NCI-H226 (cell line): ENCODE data around the gene BECN2.
"Not testable (repeated sequence)": the region's sequence is repeated elsewhere in the genome, so short reads cannot be mapped to it uniquely, and the experiment has no call there.

ENCODE experiments used
- DNase-seq: peaks from one replicate; pipeline ENCODE4 v3.0.0-alpha.2; 2015

BECN2 gene

DNA sequence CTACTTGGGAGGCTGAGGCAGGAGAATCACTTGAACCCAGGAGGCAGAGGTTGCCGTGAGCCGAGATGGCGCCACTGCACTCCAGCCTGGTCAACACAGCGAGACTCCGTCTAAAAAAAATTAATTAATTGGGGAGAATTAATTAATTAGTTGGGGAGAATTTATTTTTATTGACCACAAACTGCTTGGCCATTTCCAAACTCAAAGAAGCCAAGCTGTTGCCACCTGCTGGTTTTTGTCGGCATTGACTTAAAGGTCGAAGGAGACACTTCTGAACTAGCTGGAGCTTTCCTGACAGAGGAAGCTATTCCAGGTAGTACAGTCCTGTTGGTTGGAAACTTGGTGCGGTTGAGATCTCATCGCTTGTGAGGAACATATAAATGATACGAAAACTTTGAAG, 28.2 kb downstream of the BECN2 start:
- no peak for DNase-seq

DNA sequence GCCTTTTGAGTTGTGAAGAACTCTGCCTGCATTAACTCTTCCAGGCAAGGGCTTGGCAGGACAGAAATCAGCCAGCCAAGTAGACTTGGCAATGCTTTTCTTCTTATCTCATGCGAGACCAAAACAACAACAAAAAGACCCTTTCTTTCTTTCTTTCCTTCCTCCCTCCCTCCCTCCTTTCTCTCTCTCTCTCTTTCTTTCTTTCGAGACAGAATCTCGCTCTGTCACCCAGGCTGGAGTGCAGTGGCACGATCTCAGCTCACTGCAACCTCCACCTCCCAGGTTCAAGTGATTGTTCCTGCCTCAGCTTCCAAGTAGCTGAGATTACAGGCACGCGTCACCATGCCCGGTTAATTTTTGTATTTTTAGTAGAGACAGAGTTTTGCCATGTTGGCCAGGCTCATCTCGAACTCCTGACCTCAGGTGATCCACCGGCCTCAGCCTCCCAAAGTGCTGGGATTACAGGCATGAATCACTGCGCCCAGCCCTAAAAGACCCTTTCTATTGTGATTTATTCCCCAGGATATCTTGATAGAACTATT, 30.9 kb downstream of the BECN2 start:
- DNase-seq: not testable (repeated sequence)

DNA sequence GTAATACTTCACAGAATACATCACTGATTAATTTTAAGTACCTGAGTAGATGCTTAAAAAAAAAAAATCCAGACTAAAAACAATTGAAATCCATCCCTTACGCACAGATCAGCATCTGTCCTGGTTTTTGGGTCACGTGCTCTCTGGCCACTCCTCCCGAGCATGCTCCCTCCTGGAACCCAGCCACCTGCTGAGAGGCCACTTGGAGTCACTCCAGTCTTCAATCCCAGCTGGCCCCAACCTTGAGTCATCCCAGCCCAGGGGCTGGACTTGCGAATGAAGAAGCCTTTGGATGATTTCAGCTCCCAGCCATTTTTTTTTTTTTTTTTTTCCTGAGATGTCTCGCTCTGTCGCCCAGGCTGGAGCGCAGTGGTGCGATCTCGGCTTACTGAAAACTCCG, 32.5 kb downstream of the BECN2 start:
- peak; percentile 69 for DNase-seq

DNA sequence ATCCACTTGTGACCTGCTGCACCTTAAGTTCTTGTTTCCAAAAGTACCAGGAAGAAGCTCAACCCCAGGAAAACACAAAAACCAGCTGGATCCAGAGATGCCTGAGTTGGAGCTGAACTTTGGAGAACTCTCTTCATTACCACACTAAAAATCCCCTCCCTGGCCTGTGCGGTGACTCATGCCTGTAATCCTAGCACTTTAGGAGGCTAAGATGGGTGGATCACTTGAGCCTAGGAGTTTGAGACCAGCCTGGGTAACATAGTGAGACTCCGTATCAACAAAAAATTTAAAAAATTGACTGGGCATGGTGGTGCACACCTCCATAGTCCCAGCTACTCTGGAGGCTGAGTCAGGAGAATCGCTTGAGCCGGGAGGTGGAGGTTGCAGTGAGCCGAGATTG, 35.2 kb downstream of the BECN2 start:
- peak; percentile 21 for DNase-seq

DNA sequence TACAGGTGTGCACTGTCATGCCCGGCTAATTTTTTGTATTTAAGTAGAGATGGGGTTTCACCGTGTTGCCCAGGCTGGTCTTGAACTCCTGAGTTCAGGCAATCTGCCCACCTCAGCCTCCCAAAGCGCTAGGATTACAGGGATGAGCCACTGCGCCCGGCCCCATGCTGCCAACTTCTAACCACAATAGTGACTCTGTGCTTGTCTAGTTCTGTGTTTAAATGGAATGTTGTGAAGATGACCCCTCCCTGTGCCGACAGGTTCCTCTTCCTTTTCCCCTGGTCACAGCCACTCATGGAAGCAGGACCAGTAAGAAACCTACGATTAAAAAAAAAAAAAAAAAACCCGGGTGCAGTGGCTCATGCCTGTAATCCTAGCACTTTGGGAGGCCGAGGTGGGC, 36.6 kb downstream of the BECN2 start:
- no peak for DNase-seq

DNA sequence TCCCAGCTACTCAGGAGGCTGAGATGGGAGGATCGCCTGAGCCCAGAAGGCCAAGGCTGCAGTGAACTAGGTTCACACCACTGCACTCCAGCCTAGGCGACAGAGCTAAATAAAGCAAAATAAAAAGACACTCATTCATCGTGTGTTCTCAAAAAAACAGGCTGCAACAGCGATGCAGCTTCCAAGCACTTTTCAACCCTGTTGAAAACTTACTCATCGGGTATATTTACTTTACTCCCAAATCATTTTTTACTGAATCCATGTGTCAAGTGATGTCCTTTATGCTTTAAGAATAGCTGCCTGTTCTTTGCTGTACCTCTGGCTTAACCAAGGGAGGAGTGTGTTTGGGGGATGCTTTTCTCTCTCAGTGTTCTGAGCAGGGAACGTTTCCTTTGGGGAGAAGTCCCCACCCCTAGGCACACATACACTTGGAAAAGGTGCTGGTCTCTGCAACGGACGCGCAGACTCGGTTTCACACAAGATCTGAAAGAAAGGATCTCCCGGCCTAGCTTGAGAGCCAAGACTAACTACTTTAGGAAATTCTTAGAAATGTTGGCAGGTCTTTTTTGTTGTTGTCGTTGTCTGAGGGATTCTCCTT, 39.9 kb downstream of the BECN2 start:
- DNase-seq: no peak

DNA sequence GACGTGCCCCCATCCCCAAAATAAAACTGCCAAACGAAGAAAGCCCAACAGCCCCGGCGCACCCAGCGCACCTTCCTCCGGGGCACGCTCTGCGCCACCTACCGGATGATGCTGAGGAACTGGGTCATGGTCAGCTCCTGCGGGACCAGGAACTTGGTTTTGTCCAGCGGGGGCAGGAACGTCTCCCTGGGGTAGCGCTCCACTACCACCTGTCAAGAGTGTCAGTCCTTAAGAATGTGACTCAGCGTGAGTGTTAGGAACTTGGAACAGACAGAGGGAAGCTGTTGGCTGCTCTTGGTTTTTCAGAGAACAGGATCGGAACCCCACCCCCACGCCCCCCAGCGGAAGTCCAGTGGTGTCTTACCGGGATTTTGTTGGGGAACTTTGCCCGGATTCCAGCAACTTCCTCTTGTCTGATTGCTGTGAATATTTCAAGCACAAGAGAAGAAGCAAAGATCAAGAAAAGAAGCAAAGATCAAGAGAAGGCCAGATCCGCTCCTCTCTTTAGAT, 40.9 kb downstream of the BECN2 start:
- peak; percentile 66 for DNase-seq

DNA sequence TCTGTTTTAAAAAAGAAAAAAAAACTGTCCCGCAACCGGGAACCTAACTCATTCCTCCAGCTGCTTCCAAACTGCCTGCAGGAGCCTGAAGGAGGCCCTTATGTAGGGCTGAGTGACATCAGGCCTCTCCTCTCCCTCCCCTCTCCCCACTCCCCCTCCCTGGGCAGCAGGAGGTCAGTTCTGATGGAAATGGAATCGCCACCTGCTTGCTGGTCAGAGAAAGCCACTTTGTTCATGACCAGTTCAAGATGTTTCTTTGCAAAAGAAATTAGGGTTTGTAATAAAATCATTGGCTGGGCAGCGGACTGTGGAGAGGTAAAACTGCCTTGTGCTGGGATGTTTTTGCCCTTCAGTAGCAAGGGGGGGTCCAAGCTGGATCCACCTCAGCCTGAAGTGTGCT, 41.5 kb downstream of the BECN2 start, which contains the start of gene MAP1LC3C:
MAP1LC3C (minus strand) TSS at position 73 of the 400 bp plus-strand sequence. CDS start 90 bp downstream, outside the sequence.
- no peak for DNase-seq

DNA sequence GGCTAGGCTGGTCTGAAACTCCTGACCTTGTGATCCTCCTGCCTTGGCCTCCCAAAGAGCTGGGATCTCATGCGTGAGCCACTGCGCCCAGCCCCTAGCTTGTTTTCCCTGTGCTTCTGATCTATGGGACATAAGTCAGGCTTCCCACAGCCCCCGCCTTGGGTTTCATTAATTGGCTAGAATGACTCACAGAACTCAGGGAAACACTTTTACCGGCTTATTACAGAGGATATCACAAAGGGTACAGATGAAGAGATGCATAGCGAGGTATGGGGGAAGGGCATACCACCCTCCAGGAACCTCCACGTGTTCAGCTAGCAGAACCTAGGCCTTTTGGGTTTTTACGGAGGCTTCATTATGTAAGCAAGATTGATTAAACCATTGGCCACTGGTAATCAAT, 42.9 kb downstream of the BECN2 start:
- DNase-seq: no peak

DNA sequence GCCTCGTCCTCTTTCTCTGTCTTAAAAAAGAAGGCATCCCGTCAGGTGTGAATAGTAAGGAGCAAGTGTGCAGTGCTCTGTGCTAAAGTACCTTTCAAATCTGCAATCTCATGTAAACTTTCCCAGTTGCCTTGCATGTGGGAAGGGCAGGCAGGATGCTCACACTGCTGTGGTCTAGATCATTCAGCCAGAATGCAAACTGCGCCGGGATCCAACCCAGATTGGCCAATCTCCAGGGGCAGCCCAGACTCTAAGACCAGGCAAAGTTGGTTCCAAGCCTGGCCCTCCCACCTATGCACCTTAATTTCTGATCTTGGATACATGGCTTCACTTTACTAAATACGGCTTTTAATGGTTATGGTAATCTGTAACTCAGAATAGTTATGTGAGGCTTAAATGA, 44.5 kb downstream of the BECN2 start:
- DNase-seq: peak; percentile 8

DNA sequence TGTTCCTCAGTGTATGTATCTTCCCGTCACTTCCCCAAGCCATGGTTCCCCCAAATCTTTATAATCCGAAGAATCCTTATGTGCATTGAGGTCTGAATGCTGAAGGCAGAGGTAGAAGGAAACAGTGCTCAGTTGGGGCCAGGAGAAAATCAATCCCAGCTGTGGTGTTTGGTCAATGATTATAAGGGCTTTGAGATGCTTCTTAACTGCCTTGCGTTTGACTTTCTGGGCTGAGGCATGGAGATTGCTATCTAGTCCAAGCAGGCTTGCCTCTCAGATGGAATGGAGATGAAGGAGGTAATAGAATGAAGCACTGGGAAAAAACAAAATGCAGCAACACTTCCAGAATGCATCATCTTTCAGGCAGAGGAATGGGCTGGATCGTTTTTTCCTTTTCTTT, 44.9 kb downstream of the BECN2 start:
- no peak for DNase-seq

DNA sequence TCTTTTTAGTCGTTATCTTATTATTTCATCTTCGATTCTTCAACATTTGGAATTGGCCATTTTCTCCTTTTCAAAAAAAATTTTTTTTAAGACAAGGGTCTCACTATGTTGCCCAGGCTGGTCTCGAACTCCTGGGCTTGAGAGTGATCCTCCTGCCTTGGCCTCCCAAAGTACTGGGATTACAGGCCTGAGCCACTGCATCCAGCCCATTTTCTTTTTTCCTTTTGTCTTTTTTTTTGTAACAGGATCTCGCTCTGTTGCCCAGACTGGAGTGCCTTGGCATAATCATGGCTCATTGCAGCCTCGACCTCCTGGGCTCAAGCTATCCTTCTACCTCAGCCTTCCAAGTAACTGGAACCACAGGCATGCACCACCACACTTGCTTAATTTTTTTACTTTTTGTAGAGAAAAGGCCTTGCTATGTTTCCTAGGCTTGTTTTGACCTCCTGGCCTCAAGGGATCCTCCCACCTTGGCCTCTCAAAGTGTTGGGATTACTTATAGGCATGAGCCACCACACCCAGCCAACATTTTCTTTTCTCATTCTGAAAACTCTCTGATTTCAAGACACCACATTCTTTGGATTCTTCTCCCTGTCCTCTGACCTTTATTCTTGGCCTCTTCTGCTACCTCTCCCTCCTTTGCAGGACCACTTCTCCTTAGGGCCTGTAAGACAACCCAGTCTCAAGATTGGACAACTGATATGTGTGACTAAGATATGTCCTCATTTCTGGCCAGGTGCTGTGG, 47.4 kb downstream of the BECN2 start:
- peak; percentile 71 for DNase-seq

DNA sequence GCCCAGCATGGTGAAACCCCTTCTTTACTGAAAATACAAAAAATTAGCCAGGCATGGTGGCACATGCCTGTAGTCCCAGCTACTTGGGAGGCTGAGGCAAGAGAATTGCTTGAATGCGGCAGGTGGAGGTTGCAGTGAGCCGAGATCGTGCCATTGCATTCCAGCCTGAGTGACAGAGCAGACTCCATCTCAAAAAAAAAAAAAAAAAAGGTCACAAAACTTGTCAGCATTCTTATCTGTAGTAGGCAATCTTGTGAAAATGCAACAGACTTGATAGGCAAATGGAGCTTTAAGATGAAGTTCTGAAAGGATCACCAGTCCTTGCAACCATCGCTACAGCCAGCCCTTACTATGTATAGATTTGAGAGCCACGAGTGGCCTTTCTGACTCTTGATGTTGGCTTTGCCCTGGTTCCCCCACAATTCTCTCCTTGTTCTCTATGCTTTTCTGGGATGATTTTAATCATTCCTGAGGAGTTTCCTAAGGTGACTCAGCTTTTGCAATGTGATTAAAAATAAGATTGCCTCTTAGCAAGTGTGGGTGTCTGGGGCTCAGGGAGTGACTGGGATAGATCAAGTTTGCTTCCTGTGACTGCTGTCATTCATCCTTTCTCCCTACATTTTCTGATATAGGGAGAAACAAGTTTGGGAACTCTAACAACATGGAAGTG, 48.4 kb downstream of the BECN2 start:
- DNase-seq: peak; percentile 19

DNA sequence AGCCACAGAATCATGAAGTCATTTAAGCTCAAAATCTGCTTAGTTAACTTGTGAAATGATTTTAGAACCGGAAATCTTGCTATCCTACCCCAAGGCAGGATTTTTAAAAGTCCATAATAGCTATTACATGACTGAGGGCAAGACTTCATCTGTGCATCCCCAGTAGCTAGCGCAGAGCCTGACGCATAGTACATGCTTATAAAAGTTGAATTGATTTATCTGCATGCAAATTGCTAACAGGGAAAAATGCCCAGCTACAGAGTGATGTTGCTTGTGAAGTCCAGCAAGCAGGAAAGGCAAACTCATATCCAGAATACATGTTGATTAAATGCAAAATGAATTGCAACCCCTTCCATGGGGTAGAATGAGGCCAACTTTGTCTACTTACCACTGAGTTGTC, 49.4 kb downstream of the BECN2 start:
- no peak for DNase-seq
